SIG-M5 treated with dmso at 0.1 percent for 504 hours (cell line): ENCODE data around the gene RAD9A.
"Not testable (repeated sequence)": the region's sequence is repeated elsewhere in the genome, so short reads cannot be mapped to it uniquely, and the experiment has no call there.

Experiments used
- DNase-seq: peaks from one replicate; lab custom pipeline; 2025; ENCODE audit not compliant: unreplicated experiment; lab: John Stamatoyannopoulos, UW

The RAD9A gene

DNA sequence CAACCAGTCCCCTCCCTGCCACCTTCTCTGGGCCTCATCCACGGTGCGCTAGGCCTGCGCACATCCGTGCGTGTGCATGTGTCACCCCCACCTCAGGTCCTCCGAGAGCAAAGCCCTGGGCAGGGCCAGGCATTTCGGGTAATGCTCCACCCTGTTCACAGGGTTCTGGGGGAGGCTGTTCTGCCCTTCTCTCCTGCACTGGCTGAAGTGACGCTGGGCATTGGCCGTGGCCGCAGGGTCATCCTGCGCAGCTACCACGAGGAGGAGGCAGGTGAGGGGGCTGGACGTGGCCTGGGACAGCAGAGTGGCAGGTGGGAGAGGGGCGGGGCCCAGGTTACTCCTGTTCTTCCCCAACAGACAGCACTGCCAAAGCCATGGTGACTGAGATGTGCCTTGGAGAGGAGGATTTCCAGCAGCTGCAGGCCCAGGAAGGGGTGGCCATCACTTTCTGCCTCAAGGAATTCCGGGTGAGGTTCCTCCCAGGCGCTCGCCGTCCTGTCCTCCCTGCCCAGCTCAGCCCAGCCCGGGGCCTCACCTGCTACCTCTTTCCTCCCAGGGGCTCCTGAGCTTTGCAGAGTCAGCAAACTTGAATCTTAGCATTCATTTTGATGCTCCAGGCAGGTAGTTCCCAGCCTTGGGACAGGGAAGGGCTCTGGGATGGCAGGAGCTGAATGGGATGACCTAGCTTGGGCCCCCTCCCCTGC lies 3.9 kb downstream of the RAD9A start:
- DNase-seq, result no peak

DNA sequence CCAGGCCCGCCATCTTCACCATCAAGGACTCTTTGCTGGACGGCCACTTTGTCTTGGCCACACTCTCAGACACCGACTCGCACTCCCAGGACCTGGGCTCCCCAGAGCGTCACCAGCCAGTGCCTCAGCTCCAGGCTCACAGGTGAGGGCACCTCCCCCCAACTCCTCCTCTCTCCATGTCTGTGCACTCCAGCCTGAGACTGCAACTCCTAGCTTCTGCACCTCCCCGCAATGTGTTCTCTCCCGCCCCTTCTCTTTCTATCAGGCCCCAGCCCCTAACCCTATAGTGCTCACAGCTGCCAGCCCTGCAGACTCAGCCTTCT lies 4.4 kb downstream of the RAD9A start:
- DNase-seq, result no peak

DNA sequence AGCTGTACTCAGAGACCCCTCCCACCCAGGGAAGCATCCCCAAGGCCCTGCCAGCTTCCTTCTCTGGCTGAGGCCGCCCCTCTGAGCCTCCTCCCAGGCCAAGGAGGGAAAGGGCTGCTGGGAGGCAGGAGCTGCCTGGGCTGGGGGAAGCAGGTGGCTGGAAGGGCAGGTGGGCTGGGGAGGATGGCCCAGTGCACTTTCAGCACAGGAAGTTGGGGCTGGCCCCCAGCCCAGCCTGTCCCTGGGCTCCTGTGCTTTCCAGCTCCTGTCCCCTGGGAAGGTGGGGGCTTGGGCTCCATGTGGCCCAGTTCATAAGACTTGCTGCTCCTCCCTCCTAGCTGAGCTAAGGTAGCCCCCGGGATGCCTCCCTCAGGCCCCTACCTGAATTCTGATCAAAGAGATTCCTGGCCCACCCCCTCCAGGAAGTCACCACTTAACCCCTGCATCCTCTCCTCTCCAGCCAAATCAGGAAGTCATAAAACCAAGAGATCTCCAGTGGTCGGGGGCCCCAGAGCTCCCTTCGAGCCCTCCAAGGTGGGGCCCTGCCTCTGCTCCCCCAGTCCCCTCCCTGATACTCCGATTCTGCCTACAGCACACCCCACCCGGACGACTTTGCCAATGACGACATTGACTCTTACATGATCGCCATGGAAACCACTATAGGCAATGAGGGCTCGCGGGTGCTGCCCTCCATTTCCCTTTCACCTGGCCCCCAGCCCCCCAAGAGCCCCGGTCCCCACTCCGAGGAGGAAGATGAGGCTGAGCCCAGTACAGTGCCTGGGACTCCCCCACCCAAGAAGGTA lies 5.0 kb downstream of the RAD9A start:
- DNase-seq, result no peak

DNA sequence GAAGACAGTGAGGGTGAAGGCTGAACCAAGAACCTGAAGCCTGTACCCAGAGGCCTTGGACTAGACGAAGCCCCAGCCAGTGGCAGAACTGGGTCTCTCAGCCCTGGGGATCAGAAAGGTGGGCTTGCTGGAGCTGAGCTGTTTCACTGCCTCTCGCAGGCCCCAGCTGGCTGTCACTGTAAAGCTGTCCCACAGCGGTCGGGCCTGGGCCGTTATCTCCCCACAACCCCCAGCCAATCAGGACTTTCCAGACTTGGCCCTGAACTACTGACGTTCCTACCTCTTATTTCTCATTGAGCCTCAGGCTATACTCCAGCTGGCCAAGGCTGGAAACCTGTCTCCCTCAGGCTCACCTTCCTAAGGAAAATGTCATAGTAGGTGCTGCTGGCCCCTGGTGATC lies 5.8 kb downstream of the RAD9A start:
- no peak for DNase-seq

DNA sequence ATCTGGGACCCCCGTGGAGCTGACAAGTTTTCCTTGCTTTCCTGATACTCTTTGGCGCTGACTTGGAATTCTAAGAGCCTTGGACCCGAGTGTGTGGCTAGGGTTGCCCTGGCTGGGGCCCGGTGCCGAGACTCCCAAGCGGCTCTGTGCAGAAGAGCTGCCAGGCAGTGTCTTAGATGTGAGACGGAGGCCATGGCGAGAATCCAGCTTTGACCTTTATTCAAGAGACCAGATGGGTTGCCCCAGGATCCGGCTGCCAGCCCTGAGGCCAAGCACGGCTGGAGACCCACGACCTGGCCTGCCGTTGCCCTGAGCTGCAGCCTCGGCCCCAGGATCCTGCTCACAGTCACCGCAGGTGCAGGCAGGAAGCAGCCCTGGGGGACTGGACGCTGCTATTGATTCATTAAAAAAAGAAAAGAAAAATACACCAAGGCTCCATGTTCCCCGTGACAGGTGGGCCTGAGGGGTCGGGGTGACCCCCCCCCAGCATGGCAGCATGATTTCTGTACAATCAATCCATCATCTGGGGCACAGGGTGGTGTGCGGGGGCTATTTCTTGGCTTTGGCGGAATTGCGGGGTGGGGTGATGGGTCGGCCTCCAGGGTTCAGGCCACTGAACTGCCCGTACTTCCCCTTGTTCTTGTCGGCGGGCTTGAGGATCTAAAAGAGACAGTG lies 6.3 kb downstream of the RAD9A start:
- DNase-seq, result no peak

DNA sequence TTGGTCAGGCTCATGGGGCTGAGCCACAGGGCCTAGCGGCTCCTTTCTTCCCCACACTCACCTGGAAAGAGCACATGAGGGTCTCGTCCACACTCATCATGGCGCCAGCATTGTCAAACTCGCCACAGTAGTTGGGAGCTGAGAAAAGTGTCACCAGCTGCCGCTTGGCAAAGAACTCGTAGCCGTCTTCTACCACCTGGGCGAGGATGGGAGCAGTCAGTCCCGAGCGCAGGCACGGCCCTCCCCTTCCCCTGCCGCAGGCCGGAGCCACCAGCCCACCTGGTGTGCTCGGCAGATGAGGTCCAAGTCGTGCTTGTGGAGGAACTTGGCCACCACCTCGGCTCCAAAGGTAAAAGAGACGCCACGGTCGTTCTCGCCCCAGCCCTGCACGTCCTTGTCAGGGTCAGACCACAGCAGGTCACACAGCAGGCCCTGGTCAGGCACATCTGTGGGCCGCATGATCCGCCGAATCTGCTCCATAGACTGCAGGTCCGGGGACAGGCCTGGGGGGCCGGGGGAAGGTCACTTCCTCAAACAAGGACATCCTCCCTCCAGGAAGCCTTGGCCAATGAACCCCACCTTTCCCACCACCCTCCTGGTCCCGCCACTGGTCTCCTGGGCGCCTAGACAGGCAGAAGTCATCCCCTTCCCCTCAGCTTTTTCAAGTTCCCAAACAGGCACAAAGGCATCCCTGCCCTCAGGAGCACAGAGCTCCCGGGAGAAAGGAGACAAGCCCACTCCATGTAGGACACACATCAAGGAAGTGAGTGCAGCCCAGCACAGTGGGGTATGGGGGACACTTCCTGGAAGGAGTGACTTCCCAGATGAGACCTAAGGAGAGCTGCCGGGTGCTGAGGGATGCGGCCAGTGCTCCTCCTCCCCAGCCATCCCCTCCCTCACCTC lies 7.1 kb downstream of the RAD9A start:
- no peak for DNase-seq

DNA sequence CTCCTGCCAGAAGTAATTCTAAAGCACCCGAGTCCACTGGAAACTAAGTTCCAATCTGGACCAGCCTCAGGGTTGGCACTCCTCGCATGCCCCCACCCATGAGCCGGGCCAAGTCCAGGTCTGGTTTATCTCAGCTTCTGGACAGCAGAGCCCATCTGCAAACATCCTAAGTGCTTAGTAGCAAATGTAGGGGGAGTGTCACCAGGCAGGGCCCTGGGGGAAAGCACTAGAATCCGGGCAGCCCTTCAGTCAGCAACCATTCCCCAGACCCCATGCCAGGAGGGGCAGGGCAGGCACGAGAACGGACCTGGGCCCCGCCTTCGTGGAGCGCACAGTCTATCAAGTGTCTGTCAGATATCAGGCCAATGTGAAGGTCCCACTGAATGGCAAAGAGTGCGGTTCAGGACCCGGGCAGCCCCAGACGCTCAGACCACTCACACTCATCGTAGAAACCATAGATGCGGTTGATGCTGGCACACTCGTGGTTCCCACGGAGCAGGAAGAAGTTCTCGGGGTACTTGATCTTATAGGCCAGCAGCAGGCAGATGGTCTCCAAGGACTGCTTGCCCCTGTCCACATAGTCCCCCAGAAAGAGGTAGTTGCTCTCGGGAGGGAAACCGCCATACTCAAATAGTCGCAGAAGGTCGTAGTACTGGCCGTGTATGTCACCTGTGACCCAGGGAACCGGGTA lies 8.6 kb downstream of the RAD9A start:
- no peak for DNase-seq

DNA sequence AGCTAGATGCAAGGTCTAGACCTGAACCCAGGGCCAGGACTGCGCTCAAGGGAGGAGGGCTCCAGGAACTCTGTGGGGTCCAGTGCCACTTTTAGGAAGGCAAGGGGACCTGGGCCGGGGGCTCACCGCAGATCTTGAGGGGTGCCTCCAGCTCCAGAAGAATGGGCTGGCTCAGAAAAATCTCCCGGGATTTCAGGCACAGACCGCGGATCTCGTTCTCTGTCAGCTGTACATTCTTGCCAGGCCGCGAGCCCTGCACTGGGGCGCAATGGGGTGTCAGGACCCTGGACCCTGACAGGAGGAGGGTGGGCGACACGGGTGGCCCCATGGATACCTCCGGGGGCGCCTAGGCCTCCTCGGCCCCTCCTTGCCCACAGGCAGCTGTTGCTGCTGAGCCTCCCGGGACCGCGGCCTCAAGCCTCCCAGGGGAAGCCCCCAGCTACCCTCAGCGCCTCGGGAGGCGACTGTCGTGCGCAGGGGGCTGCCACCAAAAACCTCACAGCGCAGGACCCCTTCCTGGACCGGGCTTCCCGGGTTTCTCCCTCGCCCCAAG lies 9.2 kb downstream of the RAD9A start:
- no peak for DNase-seq

DNA sequence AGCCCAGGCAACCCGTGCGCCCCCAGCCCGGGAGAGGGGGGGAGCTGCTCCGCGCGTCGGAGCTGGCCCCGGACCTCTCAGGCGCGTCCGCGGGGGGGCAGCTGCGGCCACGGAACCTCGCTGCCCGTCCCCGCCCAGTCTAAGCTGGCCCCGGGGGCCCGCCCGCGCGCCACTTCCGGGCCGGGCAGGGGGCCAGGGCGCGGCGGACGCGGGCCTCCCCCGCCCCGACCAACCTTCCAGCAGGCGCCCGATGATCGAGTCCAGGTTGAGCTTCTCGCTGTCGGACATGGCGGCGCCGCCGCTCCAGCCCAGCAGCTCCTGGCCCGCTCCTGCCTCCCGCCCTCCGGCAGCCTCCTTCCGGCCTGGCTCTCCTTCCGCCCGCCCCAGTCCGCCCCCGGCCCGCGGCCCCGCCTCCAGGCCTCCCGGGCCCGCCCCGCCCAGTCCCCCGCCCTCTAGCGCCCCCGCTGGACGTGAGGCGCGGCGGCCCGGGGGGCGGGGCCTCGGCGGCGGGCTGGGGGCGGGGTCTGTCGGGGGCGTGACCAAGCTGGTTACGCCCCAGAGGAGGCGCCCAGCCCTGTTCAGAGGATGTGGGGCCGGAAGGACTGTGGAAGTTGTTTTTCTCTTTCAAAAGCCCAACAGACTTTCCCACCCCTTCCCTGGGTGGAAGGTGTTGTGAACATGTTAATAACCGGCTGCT lies 9.9 kb downstream of the RAD9A start, which contains the start of gene PPP1CA:
PPP1CA (minus strand) TSS at position 364 of the 697 bp plus-strand sequence; CDS start at position 288, 76 bp downstream.
- DNase-seq, result peak; percentile 90

DNA sequence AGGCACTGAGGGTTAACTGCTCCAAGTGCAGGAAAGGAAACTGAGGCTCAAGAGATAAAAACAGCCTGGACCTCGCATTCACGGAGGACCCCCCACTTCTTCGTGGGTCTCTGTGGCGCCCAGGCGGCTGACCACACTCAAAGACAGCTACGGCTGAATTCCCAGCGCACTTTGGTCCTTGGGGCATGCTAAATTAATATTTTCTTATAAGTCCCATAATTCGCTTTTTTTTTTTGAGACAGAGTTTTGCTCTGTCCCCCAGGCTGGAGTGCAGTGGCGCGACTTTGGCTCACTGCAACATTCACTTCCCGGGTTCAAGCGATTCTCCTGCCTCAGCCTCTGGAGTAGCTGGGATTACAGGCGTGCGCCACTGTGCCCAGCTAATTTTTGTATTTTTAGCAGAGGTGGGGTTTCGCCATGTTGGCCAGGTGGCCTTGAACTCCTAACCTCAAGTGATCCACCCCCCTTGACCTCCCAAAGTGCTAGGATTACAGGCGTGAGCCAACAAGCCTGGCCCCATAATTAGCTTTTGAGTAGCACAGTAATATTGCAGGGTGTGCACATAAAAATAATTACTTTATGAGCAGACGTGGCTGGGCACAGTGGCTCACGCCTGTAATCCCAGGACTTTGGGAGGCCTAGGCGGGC lies 10.5 kb downstream of the RAD9A start:
- DNase-seq, result not testable (repeated sequence)

DNA sequence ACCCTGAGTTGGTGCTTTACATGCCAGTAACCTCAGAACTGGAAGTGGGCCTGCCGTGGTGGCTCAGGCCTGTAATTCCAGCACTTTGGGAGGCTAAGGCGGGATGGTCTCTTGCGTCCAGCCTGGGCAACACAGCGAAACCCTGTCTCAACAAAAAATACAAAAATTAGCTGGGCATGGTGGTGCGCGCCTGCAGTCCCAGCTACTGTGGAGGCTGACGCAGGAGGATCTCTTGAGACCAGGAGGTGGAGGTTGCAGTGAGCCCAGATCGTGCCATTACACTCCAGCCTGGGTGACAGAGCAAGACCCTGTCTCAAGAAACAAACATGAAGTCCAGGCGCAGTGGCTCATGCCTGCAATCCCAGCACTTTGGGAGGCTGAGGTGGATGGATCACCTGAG lies 11.3 kb downstream of the RAD9A start:
- not testable (repeated sequence) for DNase-seq

DNA sequence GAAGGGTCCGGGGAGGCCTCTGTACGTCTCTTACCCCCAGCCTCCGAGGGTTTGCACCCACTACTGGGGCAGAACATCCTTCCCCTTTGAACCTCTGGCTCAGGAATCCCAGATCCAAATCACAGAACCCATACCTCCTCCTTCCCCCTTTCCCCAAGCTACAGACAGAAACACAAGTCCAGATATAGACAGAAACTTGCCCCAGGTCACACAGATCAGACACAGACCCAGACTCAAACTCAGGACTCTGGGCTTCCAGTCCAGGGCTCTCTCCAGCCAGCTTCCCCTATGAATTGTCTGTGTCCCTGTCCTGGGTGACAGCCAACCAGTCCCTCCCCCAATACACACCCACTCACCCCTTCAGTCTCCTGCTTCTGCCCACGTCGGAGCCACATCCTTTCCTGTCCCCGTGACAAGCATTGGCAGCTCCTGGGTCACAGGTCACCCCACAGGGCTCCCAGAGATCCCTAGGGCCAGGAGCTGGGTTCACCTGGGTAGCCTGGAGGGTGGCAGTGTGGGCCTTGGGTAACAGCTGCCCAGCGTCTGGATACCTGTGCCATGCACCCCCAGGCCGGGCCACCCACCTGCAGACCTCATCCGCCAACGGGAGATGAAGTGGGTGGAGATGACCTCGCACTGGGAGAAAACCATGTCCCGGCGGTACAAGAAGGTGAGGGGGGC lies 12.9 kb downstream of the RAD9A start:
- no peak for DNase-seq

DNA sequence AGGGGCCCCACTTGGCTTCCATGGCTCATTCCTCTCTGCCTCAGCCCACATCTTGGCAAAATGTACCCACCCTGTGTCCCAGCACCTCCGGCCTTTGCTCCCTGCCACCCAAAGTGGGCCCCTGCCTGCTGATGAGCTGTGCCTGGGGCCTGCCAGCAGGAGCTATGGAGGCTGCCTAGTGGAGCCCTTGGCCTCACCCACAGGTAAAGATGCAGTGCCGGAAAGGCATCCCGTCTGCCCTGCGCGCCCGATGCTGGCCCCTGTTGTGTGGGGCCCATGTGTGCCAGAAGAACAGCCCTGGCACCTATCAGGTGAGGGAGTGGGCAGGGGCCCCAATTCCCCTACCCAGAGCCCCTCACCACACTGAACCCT lies 13.4 kb downstream of the RAD9A start:
- no peak for DNase-seq

DNA sequence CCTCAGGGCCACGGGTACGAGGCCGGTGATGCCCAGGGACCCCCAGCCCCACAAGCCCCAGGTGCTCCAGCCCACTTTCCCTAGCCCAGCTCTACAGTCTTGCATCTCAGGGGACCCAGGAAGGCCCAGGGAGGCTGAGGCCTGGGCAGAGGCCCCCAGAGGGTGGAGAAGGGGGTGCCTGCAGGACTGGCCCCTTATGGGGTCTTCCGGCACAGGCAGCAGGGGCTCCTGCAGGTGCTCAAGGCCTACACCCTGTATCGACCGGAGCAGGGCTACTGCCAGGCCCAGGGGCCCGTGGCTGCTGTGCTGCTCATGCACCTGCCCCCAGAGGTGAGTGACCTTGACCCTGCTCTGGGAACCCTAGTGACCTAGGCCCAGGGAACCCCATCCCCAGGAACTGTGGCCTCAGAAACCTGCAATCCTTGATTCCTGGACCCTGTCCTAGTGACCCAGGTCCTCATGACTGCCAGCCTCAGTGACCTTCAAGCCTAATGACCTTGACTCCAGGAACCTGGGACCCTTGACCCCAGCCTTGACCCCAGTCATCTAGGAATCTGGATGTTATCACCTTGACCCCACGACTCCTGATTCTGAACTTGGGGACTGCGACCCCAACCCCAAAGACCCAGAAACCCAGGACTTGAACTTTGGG lies 14.0 kb downstream of the RAD9A start:
- DNase-seq, result no peak

DNA sequence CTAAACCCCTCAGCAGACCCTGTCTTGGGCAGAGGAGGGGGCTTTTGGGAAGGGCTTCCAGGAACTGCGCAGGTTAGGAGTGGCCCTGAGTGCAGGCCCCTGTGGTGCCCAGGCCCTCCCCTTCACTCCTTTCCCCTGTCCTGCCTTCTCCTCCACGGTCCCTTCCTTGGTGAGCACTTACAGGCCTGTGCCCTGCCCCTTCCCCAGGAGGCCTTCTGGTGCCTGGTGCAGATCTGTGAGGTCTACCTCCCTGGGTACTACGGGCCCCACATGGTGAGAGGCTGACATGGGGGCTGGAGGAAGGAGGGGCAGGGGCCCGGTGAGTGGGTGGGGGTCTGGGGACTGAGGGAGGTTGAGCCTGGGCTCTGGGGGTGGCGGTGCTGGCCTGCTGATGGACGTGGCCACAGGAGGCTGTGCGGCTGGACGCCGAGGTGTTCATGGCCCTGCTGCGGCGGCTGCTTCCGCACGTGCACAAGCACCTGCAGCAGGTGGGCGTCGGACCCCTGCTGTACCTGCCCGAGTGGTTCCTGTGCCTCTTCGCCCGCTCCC lies 14.7 kb downstream of the RAD9A start:
- no peak for DNase-seq

DNA sequence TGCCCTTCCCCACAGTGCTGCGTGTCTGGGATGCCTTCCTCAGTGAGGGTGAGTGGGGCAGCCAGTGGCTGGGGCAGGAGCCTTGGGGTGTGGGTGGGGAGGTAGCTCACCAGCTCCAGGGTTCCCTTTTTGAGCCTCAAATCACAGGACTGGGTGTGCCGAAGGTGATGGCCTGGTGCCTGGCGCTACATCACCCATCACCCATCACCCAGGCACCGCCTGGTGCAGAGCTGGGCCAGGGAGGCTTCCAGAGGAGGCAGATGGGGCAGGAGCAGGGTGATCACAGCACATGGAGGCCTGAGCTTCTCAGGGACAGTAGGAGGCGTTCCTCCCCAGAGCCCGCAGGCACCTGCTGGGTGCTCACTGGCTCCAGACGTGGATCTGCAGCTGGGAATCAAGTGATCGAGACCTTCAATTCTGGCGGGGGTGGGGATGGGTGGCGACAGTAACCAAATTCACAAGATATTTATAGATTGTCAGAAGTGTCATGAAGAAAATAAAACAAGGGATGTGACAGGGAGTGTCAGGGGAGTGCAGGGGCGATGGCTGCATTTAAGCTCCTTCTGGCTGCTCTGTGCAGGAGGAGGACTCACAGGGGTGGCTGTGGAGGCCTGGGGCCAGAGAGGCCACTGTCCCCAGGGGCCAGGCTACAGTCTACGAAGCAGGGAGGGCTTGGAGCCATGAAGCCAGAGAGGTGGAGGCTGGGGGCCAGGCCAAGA lies 15.3 kb downstream of the RAD9A start:
- no peak for DNase-seq

DNA sequence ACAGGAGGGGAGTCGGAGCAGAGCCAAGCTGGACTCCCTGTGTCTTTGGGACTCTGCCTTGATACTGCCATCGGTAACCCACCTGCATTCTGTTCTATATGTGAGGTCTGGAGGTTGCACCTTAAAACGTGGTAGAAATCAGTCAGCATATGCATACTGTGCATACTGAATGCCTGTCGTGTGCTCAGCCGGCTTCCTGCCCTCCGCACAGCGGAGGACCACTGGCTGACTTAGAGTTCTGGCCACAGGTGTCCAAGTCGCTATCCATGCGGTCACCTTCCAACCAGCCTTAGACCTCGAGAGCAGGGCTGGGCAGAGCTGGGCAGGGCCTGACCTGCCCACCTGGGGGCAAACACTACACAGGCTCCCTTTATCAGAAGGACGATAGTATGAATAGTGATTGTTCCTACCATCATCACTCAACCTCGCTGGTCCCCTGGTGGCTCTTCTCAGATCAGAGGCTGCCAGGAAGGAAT lies 15.9 kb downstream of the RAD9A start:
- DNase-seq, result no peak
